Mucosa of descending colon (tissue), 3 donors: ENCODE results near the gene DKKL1. TPM values are rescaled to one million over a fixed set of nuclear protein-coding genes. Genes with fewer than 3 reads are reported as not detected.
A peak's percentile ranks its signal among the peaks of the same experiment; 100 is the strongest.

Experiments used
- ATAC-seq: fragments of 200-7000 bp; cut with Tn5 transposase; one replicate; pipeline ENCODE4 v1.9.1; 2020; ENCODE audit warnings: mild to moderate bottlenecking, moderate library complexity
- DNase-seq, 3 donors: peaks; one replicate each; pipeline ENCODE4 v3.0.0-alpha.2; 2020
- H3K36me3 ChIP-seq: fragments of 200-600 bp; one replicate; pipeline ENCODE4 v1.8.0; 2021; ENCODE audit warnings: low read depth, mild to moderate bottlenecking
- H3K4me1 ChIP-seq: fragments of 200-600 bp; one replicate; pipeline ENCODE4 v1.8.0; 2021; ENCODE audit warnings: low read depth, mild to moderate bottlenecking
- H3K4me3 ChIP-seq: fragments of 200-600 bp; one replicate; pipeline ENCODE4 v1.8.0; 2021; ENCODE audit warnings: mild to moderate bottlenecking
- H3K9me3 ChIP-seq: fragments of 200-600 bp; one replicate; pipeline ENCODE4 v1.8.0; 2021; ENCODE audit warnings: mild to moderate bottlenecking
- CTCF ChIP-seq: fragments of 200-600 bp; IDR thresholded peaks from one replicate; pipeline ENCODE4 v1.8.0; 2022; ENCODE audit warnings: antibody characterized with exemption, mild to moderate bottlenecking
- intact Hi-C, 2 donors: fragments of 100-400 bp; cut with DNase I in 1 of 2; cut with micrococcal nuclease in 1 of 2; formaldehyde crosslinking; loops; one replicate each; pipeline versions ENCODE4 v1.11.0 to v1.11.1; 2022; cut with DNase I, micrococcal nuclease
- total RNA-seq, 3 donors: library from RNA; stranded (reverse); fragmentation: NEBNext Ultra II Directional in 2 of 3; extraction: Animal tissue kit (Norgen Biotek cat#: 25700) in 2 of 3; gene quantifications; one replicate each; pipeline versions ENCODE4 v1.2.1 to v1.2.4, GENCODE V29; 2021 to 2023
- donor health status: DM: no; HTN: no; CAD: no; lungs with moderate emphysema.
- donor health status: DM: no; HTN: no; CAD: no.
- donor health status: DM: no; HTN: yes; CAD: no.

Gene DKKL1
- total RNA-seq, 3 donors from 2014 or later = 0.44 TPM; not detected in 2

- no peak for TF ChIP-seq CTCF
- DNase-seq = no peak
- H3K4me3 ChIP-seq = no peak overlapping the region
- H3K4me1 ChIP-seq = no peaks in the 10 kb centered on the region
- no peak for ATAC-seq
- no peaks in the 10 kb centered on the region for H3K36me3 ChIP-seq
- intact Hi-C loops = no loop called here
- no peaks in the 10 kb centered on the region for H3K9me3 ChIP-seq
Measured at GRCh38 chr19:49356382-49356781, 7.3 kb upstream of the DKKL1 start.

GRCh38 chr19:49357186-49357585, 6.5 kb upstream of the DKKL1 start:
- Histone ChIP-seq H3K36me3 (no peaks in the 10 kb centered on the region), H3K4me3 (no peak overlapping the region), H3K4me1 (no peaks in the 10 kb centered on the region), H3K9me3 (no peaks in the 10 kb centered on the region)
- ATAC-seq = no peak
- DNase-seq = no peak
- intact Hi-C loops = no loop called here
- TF ChIP-seq CTCF = no peak

GRCh38 chr19:49359851-49360820, 3.5 kb upstream of the DKKL1 start:
- intact Hi-C loops = no loop called here
- DNase-seq (no peak), ATAC-seq (no peak)
- Histone ChIP-seq H3K36me3 (no peaks in the 10 kb centered on the region), H3K4me1 (peaks cover 13% of the 10 kb centered on the region), H3K4me3 (no peak overlapping the region), H3K9me3 (no peaks in the 10 kb centered on the region)
- no peak for TF ChIP-seq CTCF

GRCh38 chr19:49361438-49362047, 2.1 kb upstream of the DKKL1 start:
- TF ChIP-seq CTCF = no peak
- Histone ChIP-seq H3K9me3 (no peaks in the 10 kb centered on the region), H3K36me3 (no peaks in the 10 kb centered on the region), H3K4me3 (peak overlapping the region; percentile 24), H3K4me1 (peaks cover 13% of the 10 kb centered on the region)
- DNase-seq (peak; percentile 80 to 87 (median 83)), ATAC-seq (peak; percentile 52)
- intact Hi-C loops = no loop called here

- Histone ChIP-seq H3K9me3 (no peaks in the 10 kb centered on the region), H3K4me1 (peaks cover 13% of the 10 kb centered on the region), H3K4me3 (peak within 1 kb of the TSS; percentile 24), H3K36me3 (no peaks in the 10 kb centered on the region)
- peak; percentile 43 for ATAC-seq
- DNase-seq = peak; percentile 74 to 79 (median 78)
- intact Hi-C loops = no loop called here
- TF ChIP-seq CTCF = no peak
Measured at GRCh38 chr19:49362048-49362928, 1.4 kb upstream of the DKKL1 start, which contains the start of gene TEAD2. Gene TEAD2 (minus strand): TSS chr19:49362416. CDS start chr19:49360075, 2,341 bp downstream.
